SU-DHL-6 (cell line): ENCODE data around the gene TMEM273.
"Not testable (repeated sequence)": the region's sequence is repeated elsewhere in the genome, so short reads cannot be mapped to it uniquely, and the experiment has no call there.

ENCODE experiments used
- H2AFZ ChIP-seq: fragments of 200-600 bp; sonication (generic); 2 replicates; pipeline ENCODE4 v1.6.1; 2014; ENCODE audit warnings: low read depth, mild to moderate bottlenecking, moderate library complexity, mixed read lengths, antibody characterized with exemption, low read length; ENCODE audit not compliant: severe bottlenecking
- H3F3A ChIP-seq: fragments of 200-600 bp; shearing (Covaris generic); 2 replicates; pipeline ENCODE4 v1.6.0; 2016; ENCODE audit warnings: antibody characterized with exemption, mild to moderate bottlenecking; ENCODE audit not compliant: insufficient read depth
- H3K27ac ChIP-seq: fragments of 200-600 bp; sonication (generic); 2 replicates; pipeline ENCODE4 v1.5.1; 2016; ENCODE audit warnings: low read depth, mild to moderate bottlenecking, low read length, moderate library complexity, mixed read lengths
- H3K27me3 ChIP-seq: fragments of 200-600 bp; sonication (generic), shearing (Covaris generic); 2 replicates; pipeline ENCODE4 v1.6.0; 2014; ENCODE audit warnings: mild to moderate bottlenecking, low read length
- H3K36me3 ChIP-seq: fragments of 200-600 bp; sonication (generic); 2 replicates; pipeline ENCODE4 v1.6.1; 2014; ENCODE audit warnings: mild to moderate bottlenecking, low read length, mixed read lengths
- H3K4me2 ChIP-seq: fragments of 300-600, 200-600 bp; shearing (Covaris generic), sonication (generic); 2 replicates; pipeline ENCODE4 v1.6.0; 2014; ENCODE audit warnings: low read length, low read depth, mild to moderate bottlenecking; ENCODE audit not compliant: poor library complexity, severe bottlenecking
- H3K4me3 ChIP-seq: fragments of 200-600 bp; sonication (generic); 2 replicates; pipeline ENCODE4 v1.5.1; 2014; ENCODE audit warnings: antibody characterized with exemption, low read length, mild to moderate bottlenecking, mixed read lengths; ENCODE audit not compliant: insufficient read depth, poor library complexity, severe bottlenecking
- H3K79me2 ChIP-seq: fragments of 200-600 bp; sonication (generic); 2 replicates; pipeline ENCODE4 v1.6.1; 2014; ENCODE audit warnings: mild to moderate bottlenecking, low read length, moderate library complexity; ENCODE audit not compliant: insufficient read depth
- H3K9ac ChIP-seq: fragments of 200-600 bp; sonication (generic); 2 replicates; pipeline ENCODE4 v1.7.0; 2014; ENCODE audit warnings: mild to moderate bottlenecking, low read length
- H3K9me2 ChIP-seq: fragments of 200-600 bp; sonication (generic); replicated peaks from 2 replicates; pipeline ENCODE4 v1.6.1; 2014; ENCODE audit warnings: low read length; ENCODE audit not compliant: insufficient read depth
- H3K9me3 ChIP-seq: fragments of 200-600 bp; sonication (generic); 2 replicates; pipeline ENCODE4 v1.6.1; 2014; ENCODE audit warnings: low read length, mixed read lengths; ENCODE audit not compliant: insufficient read depth
- H4K20me1 ChIP-seq: fragments of 200-600 bp; sonication (generic); 2 replicates; pipeline ENCODE4 v1.6.1; 2014; ENCODE audit warnings: low read depth, mild to moderate bottlenecking, antibody characterized with exemption, low read length, moderate library complexity, mixed read lengths
- CTCF ChIP-seq: fragments of 200-600 bp; sonication (generic); IDR thresholded peaks from one replicate; pipeline ENCODE4 v1.5.1; 2017; ENCODE audit warnings: antibody characterized with exemption, mild to moderate bottlenecking, low read length, moderate library complexity; ENCODE audit not compliant: insufficient read depth, poor library complexity, severe bottlenecking
- EZH2phosphoT487 ChIP-seq: fragments of 200-600 bp; sonication (generic), shearing (Covaris generic); conservative IDR thresholded peaks from 2 replicates; pipeline ENCODE4 v1.6.1; 2018; ENCODE audit warnings: mild to moderate bottlenecking, antibody characterized with exemption, low read length, moderate library complexity, mixed read lengths

The TMEM273 gene

GRCh38 chr10:49197171-49197570 is 9.0 kb upstream of the TMEM273 start:
- no peak overlapping the region for H3K4me2 ChIP-seq
- TF ChIP-seq EZH2phosphoT487, result no peak
- TF ChIP-seq CTCF, result no peak
- H3K4me3 ChIP-seq, result no peak overlapping the region
- H2AFZ ChIP-seq, result no peak overlapping the region
- H3K9me2 ChIP-seq, result no peaks in the 10 kb centered on the region
- no peak overlapping the region for H3K27ac ChIP-seq
- no peaks in the 10 kb centered on the region for H3K79me2 ChIP-seq
- H3K27me3 ChIP-seq, result no peaks in the 10 kb centered on the region
- no peaks in the 10 kb centered on the region for H3F3A ChIP-seq
- no peaks in the 10 kb centered on the region for H3K36me3 ChIP-seq
- no peaks in the 10 kb centered on the region for H3K9me3 ChIP-seq
- H3K9ac ChIP-seq, result no peak overlapping the region
- H4K20me1 ChIP-seq, result no peaks in the 10 kb centered on the region

- not testable (repeated sequence) for H3K4me2 ChIP-seq, H2AFZ ChIP-seq, H3K9me2 ChIP-seq, H3K27me3 ChIP-seq, H3F3A ChIP-seq, H3K79me2 ChIP-seq, H3K27ac ChIP-seq, H3K9me3 ChIP-seq, H4K20me1 ChIP-seq, H3K4me3 ChIP-seq, H3K36me3 ChIP-seq, H3K9ac ChIP-seq
Observed at GRCh38 chr10:49195864-49196263, 7.7 kb upstream of the TMEM273 start.

GRCh38 chr10:49194212-49194920 is 6.2 kb upstream of the TMEM273 start:
- no peaks in the 10 kb centered on the region for H4K20me1 ChIP-seq
- no peak overlapping the region for H3K27ac ChIP-seq
- H3K9me3 ChIP-seq, result no peaks in the 10 kb centered on the region
- no peak overlapping the region for H2AFZ ChIP-seq
- no peak for TF ChIP-seq CTCF
- TF ChIP-seq EZH2phosphoT487, result no peak
- H3K4me2 ChIP-seq, result no peak overlapping the region
- no peak overlapping the region for H3K9ac ChIP-seq
- no peaks in the 10 kb centered on the region for H3F3A ChIP-seq
- no peak overlapping the region for H3K4me3 ChIP-seq
- H3K36me3 ChIP-seq, result no peaks in the 10 kb centered on the region
- no peaks in the 10 kb centered on the region for H3K9me2 ChIP-seq
- H3K79me2 ChIP-seq, result no peaks in the 10 kb centered on the region
- no peaks in the 10 kb centered on the region for H3K27me3 ChIP-seq

- no peak overlapping the region for H3K4me2 ChIP-seq
- H3K79me2 ChIP-seq, result no peaks in the 10 kb centered on the region
- no peaks in the 10 kb centered on the region for H3K36me3 ChIP-seq
- no peak overlapping the region for H3K4me3 ChIP-seq
- no peaks in the 10 kb centered on the region for H3K9me3 ChIP-seq
- H3F3A ChIP-seq, result no peaks in the 10 kb centered on the region
- H4K20me1 ChIP-seq, result no peaks in the 10 kb centered on the region
- H3K9me2 ChIP-seq, result no peaks in the 10 kb centered on the region
- H3K27me3 ChIP-seq, result no peaks in the 10 kb centered on the region; the same call in 1 of the 2 replicates
- no peak overlapping the region for H3K9ac ChIP-seq
- no peak for TF ChIP-seq EZH2phosphoT487
- no peak for TF ChIP-seq CTCF
- no peak overlapping the region for H3K27ac ChIP-seq
- no peak overlapping the region for H2AFZ ChIP-seq
Observed at GRCh38 chr10:49191349-49191748, 3.2 kb upstream of the TMEM273 start.
